HepG2 (cell line): ENCODE results near the gene NFATC2. TPM values are rescaled to one million over a fixed set of nuclear protein-coding genes. Genes with fewer than 3 reads are reported as not detected.
A peak's percentile ranks its signal among the peaks of the same experiment; 100 is the strongest.

Experiments used
- BHLHE40 ChIP-seq: IDR thresholded peaks from 2 replicates; pipeline ENCODE4 v1.6.1; 2011; ENCODE audit warnings: low read length, improper control_type of control experiment
- CREB1 ChIP-seq, 2 experiments: fragments of 450-650 bp in 1 of 2; IDR thresholded peaks; 2 replicates each; pipeline ENCODE4 v1.6.1; 2016 to 2017; ENCODE audit warnings: control low read depth in 1 of 2, mild to moderate bottlenecking in 1 of 2, missing compliant biosample characterization in 1 of 2, missing genetic modification characterization in 1 of 2
- DMAP1 ChIP-seq: IDR thresholded peaks from 2 replicates; pipeline ENCODE4 v1.6.1; 2016
- FOXO1 ChIP-seq: sonication (generic); formaldehyde crosslinking; IDR thresholded peaks from 2 replicates; pipeline ENCODE4 v1.4.0; 2020; ENCODE audit warnings: missing genetic modification reagents
- PHF21A ChIP-seq: sonication (generic); formaldehyde crosslinking; IDR thresholded peaks from 2 replicates; pipeline ENCODE4 v1.5.0; 2020; ENCODE audit warnings: mild to moderate bottlenecking, missing genetic modification reagents
- PTBP1 ChIP-seq: fragments of 200-400 bp; formaldehyde crosslinking; IDR thresholded peaks from 2 replicates; pipeline ENCODE4 v1.6.1; 2018; ENCODE audit warnings: low read length, low read depth; ENCODE audit not compliant: poor library complexity, severe bottlenecking
- SIX1 ChIP-seq: sonication (generic); formaldehyde crosslinking; IDR thresholded peaks from 2 replicates; pipeline ENCODE4 v1.4.0; 2020; ENCODE audit warnings: missing genetic modification reagents, borderline replicate concordance
- TGIF2 ChIP-seq: IDR thresholded peaks from 2 replicates; pipeline ENCODE4 v1.6.1; 2016; ENCODE audit warnings: control low read depth, missing compliant biosample characterization
- ZFP82 ChIP-seq: sonication (generic); formaldehyde crosslinking; IDR thresholded peaks from 2 replicates; pipeline ENCODE4 v1.5.1; 2020; ENCODE audit warnings: mild to moderate bottlenecking, missing genetic modification reagents, borderline replicate concordance
- ZNF335 ChIP-seq: sonication (generic); formaldehyde crosslinking; IDR thresholded peaks from 2 replicates; pipeline ENCODE4 v1.4.0; 2020; ENCODE audit warnings: missing genetic modification reagents
- ZNF543 ChIP-seq: sonication (generic); formaldehyde crosslinking; IDR thresholded peaks from 2 replicates; pipeline ENCODE4 v1.4.0; 2020; ENCODE audit warnings: mild to moderate bottlenecking, missing genetic modification reagents
- ZNF546 ChIP-seq: sonication (generic); formaldehyde crosslinking; conservative IDR thresholded peaks from 2 replicates; pipeline ENCODE4 v1.8.1; 2023; ENCODE audit warnings: mild to moderate bottlenecking, missing genetic modification reagents
- ZNF549 ChIP-seq: sonication (generic); formaldehyde crosslinking; IDR thresholded peaks from 2 replicates; pipeline ENCODE4 v1.5.0; 2020; ENCODE audit warnings: missing genetic modification reagents
- ZNF552 ChIP-seq: sonication (generic); formaldehyde crosslinking; IDR thresholded peaks from 2 replicates; pipeline ENCODE4 v1.9.0; 2022; ENCODE audit warnings: missing genetic modification reagents, mild to moderate bottlenecking, borderline replicate concordance
- ZNF7 ChIP-seq: IDR thresholded peaks from 2 replicates; pipeline ENCODE4 v1.6.1; 2016; ENCODE audit warnings: missing biosample characterization, missing genetic modification reagents
- ZNF775 ChIP-seq: sonication (generic); formaldehyde crosslinking; IDR thresholded peaks from 2 replicates; pipeline ENCODE4 v1.4.0; 2020; ENCODE audit warnings: missing genetic modification reagents, mild to moderate bottlenecking, moderate library complexity, borderline replicate concordance
- ZNF776 ChIP-seq: sonication (generic); formaldehyde crosslinking; IDR thresholded peaks from 2 replicates; pipeline ENCODE4 v1.4.0; 2020; ENCODE audit warnings: mild to moderate bottlenecking, missing genetic modification reagents
- ZSCAN21 ChIP-seq: sonication (generic); formaldehyde crosslinking; IDR thresholded peaks from 2 replicates; pipeline ENCODE4 v1.8.0; 2022; ENCODE audit warnings: mild to moderate bottlenecking, missing genetic modification reagents, moderate library complexity, borderline replicate concordance
- polyA plus RNA-seq, 8 experiments: library from polyadenylated mRNA; depleted of rRNA in 3 of 8; stranded (reverse) in 7 of 8; unstranded in 1 of 8; fragments of >200 nt; fragmentation: Illumina TruSeq in 4 of 8; extraction: Trizol in 4 of 8; gene quantifications; 2 replicates each; pipeline versions ENCODE4 v1.2.1 to v1.2.3, GENCODE V29; 2011 to 2016; ENCODE audit warnings: low read depth in 4 of 8, missing spikeins in 1 of 8, mixed read lengths in 1 of 8; ENCODE audit not compliant: insufficient read depth in 1 of 8
- total RNA-seq, 5 experiments: library from RNA; depleted of rRNA; stranded (reverse); fragments of >200 nt; fragmentation: Illumina TruSeq; extraction: Trizol; gene quantifications; 2 replicates each; pipeline ENCODE4 v1.2.3, GENCODE V29; 2016; ENCODE audit warnings: low read depth in 1 of 5
- TF ChIP-seq, protein P1 (sequence below), 2 experiments: sonication (generic) in 1 of 2; formaldehyde crosslinking in 1 of 2; IDR thresholded peaks; 2 replicates each; pipeline versions ENCODE4 v1.5.1 to v1.6.1; 2011 to 2020; ENCODE audit warnings: borderline replicate concordance in 1 of 2, low read depth in 1 of 2, low read length in 1 of 2, mild to moderate bottlenecking in 1 of 2, missing genetic modification reagents in 1 of 2, moderate library complexity in 1 of 2
- TF ChIP-seq, protein P2 (sequence below): sonication (generic); formaldehyde crosslinking; IDR thresholded peaks from 2 replicates; pipeline ENCODE4 v1.4.0; 2020; ENCODE audit warnings: missing genetic modification reagents
- TF ChIP-seq, protein P3 (sequence below): sonication (generic); formaldehyde crosslinking; IDR thresholded peaks from 2 replicates; pipeline ENCODE4 v1.8.1; 2023; ENCODE audit warnings: mild to moderate bottlenecking, missing genetic modification reagents
- TF ChIP-seq, protein P4 (sequence below): sonication (generic); formaldehyde crosslinking; IDR thresholded peaks from 2 replicates; pipeline ENCODE4 v1.8.1; 2023; ENCODE audit warnings: missing genetic modification reagents, inconsistent platforms, borderline replicate concordance
- TF ChIP-seq, protein P5 (sequence below): sonication (generic); formaldehyde crosslinking; IDR thresholded peaks from 2 replicates; pipeline ENCODE4 v1.5.0; 2020; ENCODE audit warnings: missing genetic modification reagents, mild to moderate bottlenecking, borderline replicate concordance

NFATC2 gene
- total and polyA plus RNA-seq, 2 of the 13 experiments (the other 11 are each of a cell fraction or from before 2014, with no cell fraction given), result 1.9 to 3.3 TPM

DNA sequence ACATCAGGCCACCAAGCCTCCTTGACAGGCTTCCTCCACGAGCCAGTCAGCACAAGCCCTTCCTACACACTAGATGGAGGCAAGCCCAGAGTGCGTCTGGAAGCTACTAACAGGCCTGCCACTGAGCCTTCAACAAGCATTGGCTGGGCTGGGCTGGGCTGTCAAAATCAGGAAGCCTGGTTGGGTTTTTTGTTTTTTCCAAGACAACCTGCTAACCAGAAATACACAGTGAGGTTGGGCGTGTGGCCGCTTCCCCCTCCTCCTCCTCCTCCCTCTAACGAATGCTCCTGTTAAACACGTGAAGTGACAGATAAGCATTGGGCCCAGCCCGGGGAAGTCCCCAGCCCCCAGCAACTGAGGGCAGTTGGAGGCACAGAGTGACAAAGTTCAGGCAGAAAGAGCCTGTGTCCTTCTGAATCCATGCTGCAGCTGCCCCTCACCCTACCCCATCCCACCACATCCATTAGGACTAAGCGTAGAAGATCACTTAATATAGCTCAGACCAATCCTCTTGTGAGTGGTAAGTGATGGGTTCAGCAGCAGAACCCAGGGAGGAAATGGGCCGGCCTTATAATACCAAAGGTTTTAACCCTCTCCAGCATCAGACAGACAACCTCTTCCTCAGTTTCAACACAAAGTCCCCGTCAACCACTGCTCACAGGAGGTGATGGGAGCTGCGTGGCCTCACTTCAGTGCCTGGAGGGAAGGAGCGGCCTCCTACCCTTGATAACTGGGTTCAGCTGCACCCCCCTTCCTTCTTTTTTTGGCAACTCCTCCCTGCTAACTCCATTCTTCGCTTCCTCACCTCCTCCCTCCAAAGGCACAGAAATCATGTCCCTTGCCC lies 1.1 kb downstream of the NFATC2 start (continued):
- TF ChIP-seq ZNF335, result peak; percentile 66; the same call in 1 of the 2 replicates
- TF ChIP-seq ZSCAN21, result peak; percentile 37; the same call in 1 of the 2 replicates
- TF ChIP-seq ZNF776 (CRISPR knock-in tag), result no peak
- TF ChIP-seq ZNF543, result 0 out of 2 replicates have a peak, but pooled peaks have one; percentile 82
- TF ChIP-seq CREB1 (IDR thresholded peaks at IDR 0.05), result no peak
- no peak for TF ChIP-seq CREB1 (CRISPR knock-in tag; IDR thresholded peaks at IDR 0.05)
- TF ChIP-seq ZNF775, result no peak
- TF ChIP-seq, protein P1, sequence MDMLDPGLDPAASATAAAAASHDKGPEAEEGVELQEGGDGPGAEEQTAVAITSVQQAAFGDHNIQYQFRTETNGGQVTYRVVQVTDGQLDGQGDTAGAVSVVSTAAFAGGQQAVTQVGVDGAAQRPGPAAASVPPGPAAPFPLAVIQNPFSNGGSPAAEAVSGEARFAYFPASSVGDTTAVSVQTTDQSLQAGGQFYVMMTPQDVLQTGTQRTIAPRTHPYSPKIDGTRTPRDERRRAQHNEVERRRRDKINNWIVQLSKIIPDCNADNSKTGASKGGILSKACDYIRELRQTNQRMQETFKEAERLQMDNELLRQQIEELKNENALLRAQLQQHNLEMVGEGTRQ (IDR thresholded peaks at IDR 0.05; ENCODE audit: low read depth, low read length), result no peak
- TF ChIP-seq, protein P1 (CRISPR knock-in tag; IDR thresholded peaks at IDR 0.05; ENCODE audit: borderline replicate concordance), result no peak
- TF ChIP-seq ZNF549 (CRISPR knock-in tag), result no peak
- TF ChIP-seq ZNF7 (CRISPR knock-in tag), result no peak
- TF ChIP-seq, protein P2, sequence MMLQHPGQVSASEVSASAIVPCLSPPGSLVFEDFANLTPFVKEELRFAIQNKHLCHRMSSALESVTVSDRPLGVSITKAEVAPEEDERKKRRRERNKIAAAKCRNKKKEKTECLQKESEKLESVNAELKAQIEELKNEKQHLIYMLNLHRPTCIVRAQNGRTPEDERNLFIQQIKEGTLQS (CRISPR knock-in tag), result 0 out of 2 replicates have a peak, but pooled peaks have one; percentile 14
- TF ChIP-seq FOXO1, result peak; percentile 53; the same call in 1 of the 2 replicates
- TF ChIP-seq DMAP1 (CRISPR knock-in tag), result peak; percentile 82
- TF ChIP-seq PTBP1, result no peak
- peak; percentile 97 for TF ChIP-seq PHF21A (CRISPR knock-in tag)
- no peak; the same call in 1 of the 2 replicates for TF ChIP-seq SIX1 (CRISPR knock-in tag)
- TF ChIP-seq, protein P3, sequence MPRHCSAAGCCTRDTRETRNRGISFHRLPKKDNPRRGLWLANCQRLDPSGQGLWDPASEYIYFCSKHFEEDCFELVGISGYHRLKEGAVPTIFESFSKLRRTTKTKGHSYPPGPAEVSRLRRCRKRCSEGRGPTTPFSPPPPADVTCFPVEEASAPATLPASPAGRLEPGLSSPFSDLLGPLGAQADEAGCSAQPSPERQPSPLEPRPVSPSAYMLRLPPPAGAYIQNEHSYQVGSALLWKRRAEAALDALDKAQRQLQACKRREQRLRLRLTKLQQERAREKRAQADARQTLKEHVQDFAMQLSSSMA (CRISPR knock-in tag), result no peak
- TF ChIP-seq ZNF552, result no peak
- no peak for TF ChIP-seq ZNF546
- no peak for TF ChIP-seq ZFP82
- peak; percentile 73 for TF ChIP-seq BHLHE40
- TF ChIP-seq, protein P4, sequence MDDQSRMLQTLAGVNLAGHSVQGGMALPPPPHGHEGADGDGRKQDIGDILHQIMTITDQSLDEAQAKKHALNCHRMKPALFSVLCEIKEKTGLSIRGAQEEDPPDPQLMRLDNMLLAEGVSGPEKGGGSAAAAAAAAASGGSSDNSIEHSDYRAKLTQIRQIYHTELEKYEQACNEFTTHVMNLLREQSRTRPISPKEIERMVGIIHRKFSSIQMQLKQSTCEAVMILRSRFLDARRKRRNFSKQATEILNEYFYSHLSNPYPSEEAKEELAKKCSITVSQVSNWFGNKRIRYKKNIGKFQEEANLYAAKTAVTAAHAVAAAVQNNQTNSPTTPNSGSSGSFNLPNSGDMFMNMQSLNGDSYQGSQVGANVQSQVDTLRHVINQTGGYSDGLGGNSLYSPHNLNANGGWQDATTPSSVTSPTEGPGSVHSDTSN, result no peak
- TF ChIP-seq, protein P5, sequence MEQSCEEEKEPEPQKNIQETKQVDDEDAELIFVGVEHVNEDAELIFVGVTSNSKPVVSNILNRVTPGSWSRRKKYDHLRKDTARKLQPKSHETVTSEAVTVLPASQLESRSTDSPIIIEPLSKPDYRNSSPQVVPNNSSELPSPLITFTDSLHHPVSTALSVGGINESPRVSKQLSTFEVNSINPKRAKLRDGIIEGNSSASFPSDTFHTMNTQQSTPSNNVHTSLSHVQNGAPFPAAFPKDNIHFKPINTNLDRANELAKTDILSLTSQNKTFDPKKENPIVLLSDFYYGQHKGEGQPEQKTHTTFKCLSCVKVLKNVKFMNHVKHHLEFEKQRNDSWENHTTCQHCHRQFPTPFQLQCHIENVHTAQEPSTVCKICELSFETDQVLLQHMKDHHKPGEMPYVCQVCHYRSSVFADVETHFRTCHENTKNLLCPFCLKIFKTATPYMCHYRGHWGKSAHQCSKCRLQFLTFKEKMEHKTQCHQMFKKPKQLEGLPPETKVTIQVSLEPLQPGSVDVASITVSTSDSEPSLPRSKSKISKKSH (CRISPR knock-in tag), result 0 out of 2 replicates have a peak, but pooled peaks have one; percentile 51
- peak; percentile 99 for TF ChIP-seq TGIF2 (CRISPR knock-in tag)
